ENCODE data around the gene TENT4A.

Gene TENT4A

DNA sequence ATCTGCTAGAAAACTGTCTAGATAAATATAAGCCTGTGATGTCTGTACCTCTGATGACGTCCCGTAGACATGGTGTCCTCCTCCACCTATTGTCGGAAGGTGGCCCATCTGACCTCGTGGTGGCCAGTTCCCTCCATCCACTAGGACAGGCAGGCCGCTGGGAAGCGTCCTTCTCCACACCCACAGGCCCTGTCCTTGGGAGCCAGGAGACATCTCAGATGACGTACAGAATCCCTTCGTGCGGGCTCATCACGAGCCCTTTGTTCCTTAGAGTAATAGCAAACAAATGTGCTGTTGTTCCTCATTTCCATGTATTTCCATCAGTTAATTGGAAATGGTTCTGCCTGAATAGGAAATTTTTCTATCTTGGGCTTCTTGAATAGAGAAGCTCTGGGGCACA, 38.3 kb upstream of the TENT4A start:
- TF ChIP-seq, protein P1, sequence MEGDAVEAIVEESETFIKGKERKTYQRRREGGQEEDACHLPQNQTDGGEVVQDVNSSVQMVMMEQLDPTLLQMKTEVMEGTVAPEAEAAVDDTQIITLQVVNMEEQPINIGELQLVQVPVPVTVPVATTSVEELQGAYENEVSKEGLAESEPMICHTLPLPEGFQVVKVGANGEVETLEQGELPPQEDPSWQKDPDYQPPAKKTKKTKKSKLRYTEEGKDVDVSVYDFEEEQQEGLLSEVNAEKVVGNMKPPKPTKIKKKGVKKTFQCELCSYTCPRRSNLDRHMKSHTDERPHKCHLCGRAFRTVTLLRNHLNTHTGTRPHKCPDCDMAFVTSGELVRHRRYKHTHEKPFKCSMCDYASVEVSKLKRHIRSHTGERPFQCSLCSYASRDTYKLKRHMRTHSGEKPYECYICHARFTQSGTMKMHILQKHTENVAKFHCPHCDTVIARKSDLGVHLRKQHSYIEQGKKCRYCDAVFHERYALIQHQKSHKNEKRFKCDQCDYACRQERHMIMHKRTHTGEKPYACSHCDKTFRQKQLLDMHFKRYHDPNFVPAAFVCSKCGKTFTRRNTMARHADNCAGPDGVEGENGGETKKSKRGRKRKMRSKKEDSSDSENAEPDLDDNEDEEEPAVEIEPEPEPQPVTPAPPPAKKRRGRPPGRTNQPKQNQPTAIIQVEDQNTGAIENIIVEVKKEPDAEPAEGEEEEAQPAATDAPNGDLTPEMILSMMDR (IDR thresholded peaks at IDR 0.05; ENCODE audit: control extremely low read depth, extremely low read depth, low read depth, missing control alignments), result no peak
- ChIA-PET CTCF (no interaction called here), POLR2A (no interaction called here)
- DNase-seq (ENCODE audit: extremely low spot score), result no peak

DNA sequence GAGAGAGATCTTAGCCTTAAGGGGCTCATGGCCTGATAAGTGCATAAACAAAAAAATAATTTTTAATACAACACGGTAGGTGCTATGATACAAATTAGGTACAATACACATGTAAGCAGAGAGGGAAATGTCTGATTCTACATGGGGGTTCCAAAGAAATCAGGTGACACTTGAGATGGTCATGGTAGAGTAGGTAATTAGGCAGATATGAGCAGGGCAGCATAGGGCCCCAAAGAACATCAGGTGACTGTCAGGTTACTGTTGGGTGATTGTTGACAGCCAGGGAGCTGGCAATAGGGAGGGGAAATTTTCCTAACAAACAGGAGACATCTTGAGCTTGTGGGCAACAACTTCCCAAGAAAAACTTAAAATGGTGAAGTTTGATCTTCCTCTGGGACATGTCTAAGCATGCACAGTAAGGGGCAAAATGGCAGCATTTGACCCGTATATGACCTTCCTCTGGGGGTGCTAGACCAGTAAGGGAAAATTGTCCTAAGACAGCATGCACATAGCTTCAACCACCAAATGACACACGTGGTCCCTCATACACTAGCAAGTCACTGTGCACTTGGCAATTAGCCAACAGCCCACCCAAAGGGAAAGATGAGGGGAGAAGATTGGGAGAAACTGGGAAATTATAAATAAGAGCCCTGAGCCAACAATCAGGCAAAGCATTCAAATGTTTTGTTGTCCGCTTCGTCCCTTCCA, 37.3 kb upstream of the TENT4A start:
- no peak for DNase-seq (ENCODE audit: extremely low spot score)
- TF ChIP-seq, protein P1 (IDR thresholded peaks at IDR 0.05; ENCODE audit: control extremely low read depth, extremely low read depth, low read depth, missing control alignments), result no peak
- ChIA-PET CTCF (interaction anchor here (1.1 kb wide), 1 partner anchor 11 kb away, joined by 3 read pairs; no protein-coding TSS in a partner anchor), POLR2A (no interaction called here)

DNA sequence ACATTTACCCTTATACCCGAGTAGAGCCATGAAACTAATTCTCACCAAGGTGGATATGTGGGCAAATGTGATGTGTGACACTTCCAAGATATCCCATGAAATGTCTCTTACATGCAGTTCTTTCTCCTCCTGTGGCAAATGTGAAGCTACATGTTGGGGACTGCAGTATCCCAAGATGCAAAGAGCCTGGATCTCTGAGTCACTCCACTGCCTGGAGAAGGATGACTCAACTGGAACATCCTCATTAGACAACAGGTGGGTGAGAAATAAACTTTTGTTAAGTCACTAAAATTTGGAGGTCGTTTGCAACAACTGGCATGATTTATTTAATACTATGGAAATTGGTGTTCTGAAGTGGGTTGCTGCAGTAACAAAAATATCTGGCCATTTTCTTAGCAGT, 36.5 kb upstream of the TENT4A start:
- ChIA-PET POLR2A (no interaction called here), CTCF (no interaction called here)
- no peak for DNase-seq (ENCODE audit: extremely low spot score)
- TF ChIP-seq, protein P1 (IDR thresholded peaks at IDR 0.05; ENCODE audit: control extremely low read depth, extremely low read depth, low read depth, missing control alignments), result no peak

DNA sequence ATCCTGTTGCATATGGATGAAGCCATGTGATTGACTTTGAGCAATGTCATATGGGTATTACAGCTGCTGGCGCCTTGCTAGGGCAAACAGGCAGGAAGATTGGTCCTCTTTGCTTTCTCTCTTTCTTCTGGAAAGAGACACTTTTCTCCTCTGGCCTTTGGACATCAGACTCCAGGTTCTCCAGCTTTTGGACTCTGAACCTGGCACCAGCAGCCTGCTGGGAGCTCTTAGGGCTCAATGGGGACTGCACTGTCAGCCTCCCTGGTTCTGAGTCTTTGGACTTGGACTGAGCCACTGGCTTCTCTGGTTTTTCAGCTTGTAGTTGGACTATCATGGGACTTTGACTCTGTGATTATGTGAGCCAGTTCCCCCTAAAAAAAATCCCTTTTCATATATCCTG, 34.8 kb upstream of the TENT4A start:
- no peak for DNase-seq (ENCODE audit: extremely low spot score)
- ChIA-PET POLR2A (no interaction called here), CTCF (interaction anchor here (1.0 kb wide), 1 partner anchor 15 kb away, joined by 3 read pairs; no protein-coding TSS in a partner anchor)
- TF ChIP-seq, protein P1 (IDR thresholded peaks at IDR 0.05; ENCODE audit: control extremely low read depth, extremely low read depth, low read depth, missing control alignments), result no peak

- ChIA-PET POLR2A (no interaction called here), CTCF (interaction anchor here (1.4 kb wide), 1 partner anchor 13 kb away, joined by 3 read pairs; no protein-coding TSS in a partner anchor)
- no peak for DNase-seq (ENCODE audit: extremely low spot score)
- TF ChIP-seq, protein P1 (IDR thresholded peaks at IDR 0.05; ENCODE audit: control extremely low read depth, extremely low read depth, low read depth, missing control alignments), result no peak
Measured at GRCh38 chr5:6680922-6681321, 32.3 kb upstream of the TENT4A start.

GRCh38 chr5:6681682-6682081, 31.6 kb upstream of the TENT4A start:
- DNase-seq (ENCODE audit: extremely low spot score), result no peak
- TF ChIP-seq, protein P1 (IDR thresholded peaks at IDR 0.05; ENCODE audit: control extremely low read depth, extremely low read depth, low read depth, missing control alignments), result no peak
- CTCF ChIA-PET, result no interaction called here
- POLR2A ChIA-PET, result no interaction called here
